SK-N-MC (cell line): ENCODE data around the gene KLK14.

Experiments used
- DNase-seq: peaks from one replicate; pipeline ENCODE4 v3.0.0-alpha.2; 2011; ENCODE audit warnings: low read depth, low spot score
- H3K27ac ChIP-seq: fragments of 200-600 bp; sonication (generic); 2 replicates; pipeline ENCODE4 v1.5.1; 2016; ENCODE audit warnings: mixed run types
- H3K36me3 ChIP-seq: fragments of 200-600 bp; sonication (generic); 2 replicates; pipeline ENCODE4 v1.6.1; 2017; ENCODE audit warnings: antibody characterized with exemption, low read length, mixed read lengths; ENCODE audit not compliant: insufficient read depth
- H3K4me3 ChIP-seq: fragments of 200-600 bp; sonication (generic); 2 replicates; pipeline ENCODE4 v1.5.1; 2016
- H3K9ac ChIP-seq: fragments of 200-600 bp; sonication (generic); 2 replicates; pipeline ENCODE4 v1.8.0; 2017; ENCODE audit warnings: mixed run types, mixed read lengths; ENCODE audit not compliant: insufficient read length
- H3K9me3 ChIP-seq: fragments of 200-600 bp; sonication (generic); 2 replicates; pipeline ENCODE4 v1.6.1; 2017; ENCODE audit warnings: low read depth, mild to moderate bottlenecking, antibody characterized with exemption, low read length, moderate library complexity, mixed read lengths
- EZH2 ChIP-seq: fragments of 200-600 bp; sonication (generic); IDR thresholded peaks from one replicate; pipeline ENCODE4 v1.6.1; 2017; ENCODE audit warnings: antibody characterized with exemption
- FOXP2 ChIP-seq: optimal IDR thresholded peaks from 2 replicates; pipeline ENCODE3; 2011; ENCODE audit warnings: mild to moderate bottlenecking, moderate library complexity; ENCODE audit not compliant: insufficient read depth; ENCODE audit errors: extremely low read length, control extremely low read depth
- POLR2AphosphoS5 ChIP-seq: IDR thresholded peaks from 2 replicates; pipeline ENCODE4 v1.6.1; 2012; ENCODE audit warnings: mild to moderate bottlenecking, low read depth, low read length, borderline replicate concordance

KLK14 gene

DNA sequence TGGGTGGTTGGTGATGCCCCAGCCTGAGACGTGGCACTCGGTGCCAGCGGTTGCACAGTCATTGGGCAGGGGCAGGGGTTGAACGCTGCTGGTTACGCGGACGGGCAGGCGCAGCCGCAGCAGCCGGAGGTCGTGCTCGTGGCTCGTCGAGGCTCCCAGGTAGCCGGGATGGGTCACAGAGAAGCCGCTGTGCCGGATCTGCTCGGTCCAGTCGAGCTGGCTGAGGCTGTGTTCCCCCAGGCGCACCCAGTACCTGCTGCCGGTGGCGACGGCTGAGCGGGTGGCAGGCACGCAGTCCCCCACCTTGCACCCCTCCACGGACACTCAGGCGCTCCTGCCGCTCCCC is 50.8 kb downstream of the KLK14 start:
- no peak for TF ChIP-seq FOXP2
- TF ChIP-seq EZH2: no peak
- TF ChIP-seq POLR2AphosphoS5: no peak
- H3K27ac ChIP-seq: no peak overlapping the region
- no peaks in the 10 kb centered on the region for H3K9me3 ChIP-seq
- DNase-seq: no peak
- H3K9ac ChIP-seq: no peak overlapping the region
- H3K4me3 ChIP-seq: no peak overlapping the region
- no peaks in the 10 kb centered on the region for H3K36me3 ChIP-seq

GRCh38 chr19:51031220-51031879 is 51.3 kb downstream of the KLK14 start:
- no peak for DNase-seq

DNA sequence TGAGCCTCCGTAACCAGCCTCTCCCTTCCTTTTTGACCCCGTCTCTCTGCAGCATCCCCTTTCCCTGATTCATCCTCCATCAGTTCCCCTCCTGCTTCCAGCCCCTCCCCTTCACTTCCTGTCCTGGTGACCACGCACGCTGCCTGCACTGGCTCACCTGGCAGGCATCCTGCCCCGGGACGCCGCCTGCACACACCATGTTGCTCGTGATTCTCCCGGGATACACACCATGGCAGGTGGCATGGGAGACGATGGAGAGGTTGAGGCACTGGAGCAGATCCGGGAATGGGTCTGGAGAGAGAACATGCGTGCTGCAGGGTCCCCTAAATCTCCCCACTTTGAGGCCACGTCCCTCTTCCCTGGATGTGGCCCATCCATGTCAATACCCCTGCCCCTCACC is 52.1 kb downstream of the KLK14 start:
- H3K4me3 ChIP-seq: no peak overlapping the region
- H3K27ac ChIP-seq: no peak overlapping the region
- no peaks in the 10 kb centered on the region for H3K9me3 ChIP-seq
- DNase-seq: no peak
- no peaks in the 10 kb centered on the region for H3K36me3 ChIP-seq
- H3K9ac ChIP-seq: no peak overlapping the region
- no peak for TF ChIP-seq POLR2AphosphoS5
- TF ChIP-seq EZH2: no peak
- no peak for TF ChIP-seq FOXP2

More at GRCh38 chr19:51031220-51031879, 51.3 kb downstream of the KLK14 start:
- no peak for TF ChIP-seq FOXP2
- no peak for TF ChIP-seq EZH2
- no peak for TF ChIP-seq POLR2AphosphoS5
- no peaks in the 10 kb centered on the region for H3K36me3 ChIP-seq
- no peak overlapping the region for H3K9ac ChIP-seq
- no peaks in the 10 kb centered on the region for H3K9me3 ChIP-seq
- no peak overlapping the region for H3K4me3 ChIP-seq
- no peak overlapping the region for H3K27ac ChIP-seq

DNA sequence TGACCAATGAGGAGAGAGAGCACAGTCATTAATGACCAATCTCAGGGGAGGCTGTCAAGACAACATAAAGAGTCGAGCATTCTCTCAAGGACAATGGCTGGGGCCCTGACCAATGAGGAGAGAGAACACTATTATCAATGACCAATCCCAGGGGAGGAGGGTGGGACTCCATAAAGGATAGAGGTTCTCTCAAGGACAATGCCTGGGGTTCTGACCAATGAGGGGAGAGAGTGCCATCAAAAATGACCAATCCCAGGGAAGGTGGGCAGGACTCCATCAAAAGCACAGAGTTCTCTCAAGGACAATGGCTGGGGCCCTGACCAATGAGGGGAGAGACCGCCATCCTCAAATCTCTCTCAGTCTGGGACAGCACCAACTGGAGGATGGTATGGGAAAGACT is 53.0 kb downstream of the KLK14 start:
- Histone ChIP-seq H3K36me3 (no peaks in the 10 kb centered on the region), H3K9ac (no peak overlapping the region), H3K9me3 (no peaks in the 10 kb centered on the region), H3K27ac (no peak overlapping the region), H3K4me3 (no peak overlapping the region)
- no peak for TF ChIP-seq POLR2AphosphoS5
- TF ChIP-seq EZH2: no peak
- no peak for TF ChIP-seq FOXP2
- no peak for DNase-seq
